Vagina (tissue), 2 donors: ENCODE data around the gene CYB561A3. TPM values are rescaled to one million over a fixed set of nuclear protein-coding genes. Genes with fewer than 3 reads are reported as not detected.

Experiments used
- DNase-seq, 2 donors: peaks; one replicate each; pipeline ENCODE4 v3.0.0-alpha.2; 2017; ENCODE audit errors: extremely low spot score in 2 of 2
- H3K27ac ChIP-seq: fragments of 200-600 bp; sonication (generic); one replicate; pipeline ENCODE4 v1.5.1; 2019
- H3K27me3 ChIP-seq: fragments of 200-600 bp; sonication (generic); one replicate; pipeline ENCODE4 v1.5.1; 2019
- H3K36me3 ChIP-seq, 2 donors: fragments of 200-600 bp; sonication (generic); one replicate each; pipeline ENCODE4 v1.5.1; 2017 to 2019
- H3K4me1 ChIP-seq: fragments of 200-600 bp; sonication (generic); one replicate; pipeline ENCODE4 v1.5.1; 2019
- H3K4me3 ChIP-seq, 2 donors: fragments of 200-600 bp; sonication (generic); 1 replicate in 1 of 2; 2 replicates in 1 of 2; pipeline ENCODE4 v1.5.1; 2016 to 2019
- H3K9me3 ChIP-seq: fragments of 200-600 bp; sonication (generic); one replicate; pipeline ENCODE4 v1.5.1; 2019
- CTCF ChIP-seq, 3 experiments: fragments of 450-650 bp in 2 of 3; fragments of 200-600 bp in 1 of 3; sonication (generic) in 1 of 3; IDR thresholded peaks; one replicate each; pipeline ENCODE4 v1.5.1; 2017 to 2019; ENCODE audit warnings: antibody characterized with exemption in 3 of 3, mild to moderate bottlenecking in 2 of 3, moderate library complexity in 2 of 3
- POLR2A ChIP-seq, 2 donors: fragments of 450-650 bp; IDR thresholded peaks; one replicate each; pipeline ENCODE4 v1.6.1; 2017; ENCODE audit warnings: antibody characterized with exemption in 2 of 2, mild to moderate bottlenecking in 2 of 2, moderate library complexity in 2 of 2
- POLR2AphosphoS5 ChIP-seq, 2 donors: sonication (generic); formaldehyde crosslinking; IDR thresholded peaks; one replicate each; pipeline ENCODE4 v1.9.0; 2017; ENCODE audit warnings: antibody characterized with exemption in 2 of 2, mild to moderate bottlenecking in 2 of 2, low read depth in 1 of 2; ENCODE audit not compliant: insufficient read depth in 1 of 2
- intact Hi-C: fragments of 100-400 bp; cut with DNase I; formaldehyde crosslinking; loops from one replicate; pipeline ENCODE4 v1.15.1; 2023
- total RNA-seq: library from RNA; depleted of rRNA; stranded (reverse); fragments of >200 nt; gene quantifications from one replicate; pipeline ENCODE4 v1.2.3, GENCODE V29; 2016

The CYB561A3 gene
- total RNA-seq, 1 donor from 2014 or later, result 26.5 TPM

- TF ChIP-seq POLR2AphosphoS5 (IDR thresholded peaks at IDR 0.05; ENCODE audit: insufficient read depth in 1 of 2, low read depth in 1 of 2) (no peak), CTCF (IDR thresholded peaks at IDR 0.05) (no peak), POLR2A (IDR thresholded peaks at IDR 0.05) (no peak)
- H3K9me3 ChIP-seq, result no peaks in the 10 kb centered on the region
- H3K27ac ChIP-seq, result no peak overlapping the region
- no peaks in the 10 kb centered on the region for H3K36me3 ChIP-seq
- intact Hi-C loops, result no loop called here
- peaks cover 14% of the 10 kb centered on the region for H3K4me1 ChIP-seq
- no peak for DNase-seq
- H3K27me3 ChIP-seq, result no peaks in the 10 kb centered on the region
- no peak overlapping the region for H3K4me3 ChIP-seq
Observed at GRCh38 chr11:61340979-61341378, 20.7 kb downstream of the CYB561A3 start.

- TF ChIP-seq POLR2AphosphoS5 (IDR thresholded peaks at IDR 0.05; ENCODE audit: insufficient read depth in 1 of 2, low read depth in 1 of 2), result no peak
- no peak for TF ChIP-seq POLR2A (IDR thresholded peaks at IDR 0.05)
- no peak for TF ChIP-seq CTCF (IDR thresholded peaks at IDR 0.05)
- intact Hi-C loops, result no loop called here
- Histone ChIP-seq H3K4me3 (no peak overlapping the region), H3K36me3 (no peaks in the 10 kb centered on the region), H3K27ac (no peak overlapping the region), H3K27me3 (no peaks in the 10 kb centered on the region), H3K9me3 (no peaks in the 10 kb centered on the region), H3K4me1 (peaks cover 14% of the 10 kb centered on the region)
- no peak for DNase-seq
Observed at GRCh38 chr11:61339490-61339878, 22.2 kb downstream of the CYB561A3 start.

- intact Hi-C loops, result no loop called here
- DNase-seq, result no peak
- Histone ChIP-seq H3K27me3 (no peaks in the 10 kb centered on the region), H3K27ac (no peak overlapping the region), H3K4me3 (no peak overlapping the region), H3K36me3 (no peaks in the 10 kb centered on the region), H3K4me1 (peaks cover 19% of the 10 kb centered on the region), H3K9me3 (no peaks in the 10 kb centered on the region)
- TF ChIP-seq POLR2A (IDR thresholded peaks at IDR 0.05) (no peak), POLR2AphosphoS5 (IDR thresholded peaks at IDR 0.05; ENCODE audit: insufficient read depth in 1 of 2, low read depth in 1 of 2) (no peak)
Observed at GRCh38 chr11:61338783-61339489, 22.7 kb downstream of the CYB561A3 start.

- intact Hi-C loops, result loop anchor here (2.0 kb wide), 1 partner anchor 47 kb away; no protein-coding TSS in a partner anchor
- Histone ChIP-seq H3K9me3 (no peaks in the 10 kb centered on the region), H3K27me3 (no peaks in the 10 kb centered on the region), H3K27ac (no peak overlapping the region), H3K4me3 (no peak overlapping the region), H3K4me1 (peaks cover 25% of the 10 kb centered on the region), H3K36me3 (no peaks in the 10 kb centered on the region)
- TF ChIP-seq CTCF (IDR thresholded peaks at IDR 0.05) (no peak), POLR2A (IDR thresholded peaks at IDR 0.05) (no peak), POLR2AphosphoS5 (IDR thresholded peaks at IDR 0.05; ENCODE audit: insufficient read depth in 1 of 2, low read depth in 1 of 2) (no peak)
- DNase-seq, result no peak
Observed at GRCh38 chr11:61337706-61338470, 23.8 kb downstream of the CYB561A3 start.

- Histone ChIP-seq H3K36me3 (no peaks in the 10 kb centered on the region), H3K4me3 (no peak overlapping the region), H3K9me3 (no peaks in the 10 kb centered on the region), H3K27ac (peak overlapping the region; percentile 3), H3K4me1 (peaks cover 36% of the 10 kb centered on the region), H3K27me3 (no peaks in the 10 kb centered on the region)
- no peak for DNase-seq
- TF ChIP-seq POLR2AphosphoS5 (IDR thresholded peaks at IDR 0.05; ENCODE audit: insufficient read depth in 1 of 2, low read depth in 1 of 2) (peak in 1 of 2 donors; percentile 51), POLR2A (IDR thresholded peaks at IDR 0.05) (no peak), CTCF (IDR thresholded peaks at IDR 0.05) (peak; percentile 79 to 97 (median 96))
- intact Hi-C loops, result loop anchor here (2.0 kb wide), 1 partner anchor 48 kb away; no protein-coding TSS in a partner anchor
Observed at GRCh38 chr11:61336171-61336935, 25.3 kb downstream of the CYB561A3 start.
